ENCODE data around the gene RNF166. TPM values are rescaled to one million over a fixed set of nuclear protein-coding genes. Genes with fewer than 3 reads are reported as not detected.

Gene RNF166
- total and polyA plus RNA-seq, 2 of the 13 experiments (the other 11 are each of a cell fraction or from before 2014, with no cell fraction given): 21.4 to 23.0 TPM

DNA sequence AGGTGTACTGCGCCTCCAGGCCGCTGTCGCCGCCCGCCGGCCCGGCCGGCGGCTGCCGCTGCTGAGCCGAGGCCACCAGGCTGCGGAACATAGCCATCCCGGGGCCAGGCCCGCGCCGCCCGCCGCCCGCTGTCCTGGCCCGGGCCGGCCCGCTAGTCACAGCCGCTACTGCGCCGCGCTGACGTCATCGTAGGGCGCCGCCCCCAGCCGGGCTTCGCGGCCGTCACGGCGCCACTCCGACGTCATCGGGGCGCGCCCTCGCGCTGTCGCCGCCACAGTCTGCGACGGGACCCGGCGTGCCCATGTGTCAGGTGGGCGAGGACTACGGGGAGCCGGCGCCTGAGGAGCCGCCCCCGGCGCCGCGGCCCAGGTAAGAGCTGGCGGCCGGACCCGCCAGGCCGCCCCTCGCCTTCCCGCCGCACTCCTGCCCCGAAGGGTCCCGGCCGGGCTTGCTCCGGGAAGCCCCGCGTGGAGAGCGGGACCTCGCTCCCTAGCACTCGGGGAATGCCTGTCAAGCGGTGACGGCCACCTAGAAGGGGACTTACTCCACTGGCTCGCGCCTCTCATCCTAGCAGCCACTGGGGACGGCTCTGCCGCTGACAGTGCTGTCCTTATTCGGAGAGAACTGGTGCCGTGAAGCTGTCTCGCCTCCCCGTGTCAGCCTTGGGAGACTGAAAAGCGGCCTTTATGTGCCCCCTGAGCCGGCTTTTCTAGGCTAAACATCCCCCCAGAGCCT is at the start of gene RNF166, which contains the start of gene CTU2 (continued):
- TF ChIP-seq ADNP (CRISPR knock-in tag; IDR thresholded peaks at IDR 0.05) (no peak), ZNF446 (CRISPR knock-in tag; IDR thresholded peaks at IDR 0.05) (peak; percentile 36; the same call in 1 of the 2 replicates), EED (CRISPR knock-in tag; IDR thresholded peaks at IDR 0.05) (no peak), ASH2L (IDR thresholded peaks at IDR 0.05; ENCODE audit: insufficient read length, low read depth, low read length) (peak; percentile 84), ZNF263 (CRISPR knock-in tag; IDR thresholded peaks at IDR 0.05) (no peak), CBX2 (IDR thresholded peaks at IDR 0.05; ENCODE audit: low read depth, low read length) (no peak), CBX2 (CRISPR knock-in tag; IDR thresholded peaks at IDR 0.05; ENCODE audit: low read depth) (0 out of 2 replicates have a peak, but pooled peaks have one; percentile 40), PHB2 (IDR thresholded peaks at IDR 0.05; ENCODE audit: partially characterized antibody) (no peak), ZNF607 (CRISPR knock-in tag; IDR thresholded peaks at IDR 0.05; ENCODE audit: borderline replicate concordance) (peak; percentile 80), FOXA3 (CRISPR knock-in tag; IDR thresholded peaks at IDR 0.05) (peak; percentile 71), TARDBP (CRISPR knock-in tag; IDR thresholded peaks at IDR 0.05) (peak; percentile 89), HDAC2 (CRISPR knock-in tag; IDR thresholded peaks at IDR 0.05) (peak; percentile 90), SYNCRIP (IDR thresholded peaks at IDR 0.05; ENCODE audit: insufficient read depth, low read depth, low read length) (no peak), NR2F6 (IDR thresholded peaks at IDR 0.05) (no peak), NR2F6 (CRISPR knock-in tag; IDR thresholded peaks at IDR 0.05) (0 out of 2 replicates have a peak, but pooled peaks have one; percentile 16)
- TF ChIP-seq, protein P1, sequence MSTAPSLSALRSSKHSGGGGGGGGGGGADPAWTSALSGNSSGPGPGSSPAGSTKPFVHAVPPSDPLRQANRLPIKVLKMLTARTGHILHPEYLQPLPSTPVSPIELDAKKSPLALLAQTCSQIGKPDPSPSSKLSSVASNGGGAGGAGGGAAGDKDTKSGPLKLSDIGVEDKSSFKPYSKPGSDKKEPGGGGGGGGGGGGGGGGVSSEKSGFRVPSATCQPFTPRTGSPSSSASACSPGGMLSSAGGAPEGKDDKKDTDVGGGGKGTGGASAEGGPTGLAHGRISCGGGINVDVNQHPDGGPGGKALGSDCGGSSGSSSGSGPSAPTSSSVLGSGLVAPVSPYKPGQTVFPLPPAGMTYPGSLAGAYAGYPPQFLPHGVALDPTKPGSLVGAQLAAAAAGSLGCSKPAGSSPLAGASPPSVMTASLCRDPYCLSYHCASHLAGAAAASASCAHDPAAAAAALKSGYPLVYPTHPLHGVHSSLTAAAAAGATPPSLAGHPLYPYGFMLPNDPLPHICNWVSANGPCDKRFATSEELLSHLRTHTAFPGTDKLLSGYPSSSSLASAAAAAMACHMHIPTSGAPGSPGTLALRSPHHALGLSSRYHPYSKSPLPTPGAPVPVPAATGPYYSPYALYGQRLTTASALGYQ (CRISPR knock-in tag; IDR thresholded peaks at IDR 0.05): no peak
- TF ChIP-seq, protein P2, sequence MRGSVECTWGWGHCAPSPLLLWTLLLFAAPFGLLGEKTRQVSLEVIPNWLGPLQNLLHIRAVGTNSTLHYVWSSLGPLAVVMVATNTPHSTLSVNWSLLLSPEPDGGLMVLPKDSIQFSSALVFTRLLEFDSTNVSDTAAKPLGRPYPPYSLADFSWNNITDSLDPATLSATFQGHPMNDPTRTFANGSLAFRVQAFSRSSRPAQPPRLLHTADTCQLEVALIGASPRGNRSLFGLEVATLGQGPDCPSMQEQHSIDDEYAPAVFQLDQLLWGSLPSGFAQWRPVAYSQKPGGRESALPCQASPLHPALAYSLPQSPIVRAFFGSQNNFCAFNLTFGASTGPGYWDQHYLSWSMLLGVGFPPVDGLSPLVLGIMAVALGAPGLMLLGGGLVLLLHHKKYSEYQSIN (CRISPR knock-in tag; IDR thresholded peaks at IDR 0.05; ENCODE audit: borderline replicate concordance): no peak
- TF ChIP-seq, protein P3, sequence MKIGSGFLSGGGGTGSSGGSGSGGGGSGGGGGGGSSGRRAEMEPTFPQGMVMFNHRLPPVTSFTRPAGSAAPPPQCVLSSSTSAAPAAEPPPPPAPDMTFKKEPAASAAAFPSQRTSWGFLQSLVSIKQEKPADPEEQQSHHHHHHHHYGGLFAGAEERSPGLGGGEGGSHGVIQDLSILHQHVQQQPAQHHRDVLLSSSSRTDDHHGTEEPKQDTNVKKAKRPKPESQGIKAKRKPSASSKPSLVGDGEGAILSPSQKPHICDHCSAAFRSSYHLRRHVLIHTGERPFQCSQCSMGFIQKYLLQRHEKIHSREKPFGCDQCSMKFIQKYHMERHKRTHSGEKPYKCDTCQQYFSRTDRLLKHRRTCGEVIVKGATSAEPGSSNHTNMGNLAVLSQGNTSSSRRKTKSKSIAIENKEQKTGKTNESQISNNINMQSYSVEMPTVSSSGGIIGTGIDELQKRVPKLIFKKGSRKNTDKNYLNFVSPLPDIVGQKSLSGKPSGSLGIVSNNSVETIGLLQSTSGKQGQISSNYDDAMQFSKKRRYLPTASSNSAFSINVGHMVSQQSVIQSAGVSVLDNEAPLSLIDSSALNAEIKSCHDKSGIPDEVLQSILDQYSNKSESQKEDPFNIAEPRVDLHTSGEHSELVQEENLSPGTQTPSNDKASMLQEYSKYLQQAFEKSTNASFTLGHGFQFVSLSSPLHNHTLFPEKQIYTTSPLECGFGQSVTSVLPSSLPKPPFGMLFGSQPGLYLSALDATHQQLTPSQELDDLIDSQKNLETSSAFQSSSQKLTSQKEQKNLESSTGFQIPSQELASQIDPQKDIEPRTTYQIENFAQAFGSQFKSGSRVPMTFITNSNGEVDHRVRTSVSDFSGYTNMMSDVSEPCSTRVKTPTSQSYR (CRISPR knock-in tag; IDR thresholded peaks at IDR 0.05; ENCODE audit: borderline replicate concordance): peak; percentile 57; the same call in 1 of the 2 replicates
- TF ChIP-seq, protein P4, sequence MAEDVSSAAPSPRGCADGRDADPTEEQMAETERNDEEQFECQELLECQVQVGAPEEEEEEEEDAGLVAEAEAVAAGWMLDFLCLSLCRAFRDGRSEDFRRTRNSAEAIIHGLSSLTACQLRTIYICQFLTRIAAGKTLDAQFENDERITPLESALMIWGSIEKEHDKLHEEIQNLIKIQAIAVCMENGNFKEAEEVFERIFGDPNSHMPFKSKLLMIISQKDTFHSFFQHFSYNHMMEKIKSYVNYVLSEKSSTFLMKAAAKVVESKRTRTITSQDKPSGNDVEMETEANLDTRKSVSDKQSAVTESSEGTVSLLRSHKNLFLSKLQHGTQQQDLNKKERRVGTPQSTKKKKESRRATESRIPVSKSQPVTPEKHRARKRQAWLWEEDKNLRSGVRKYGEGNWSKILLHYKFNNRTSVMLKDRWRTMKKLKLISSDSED (CRISPR knock-in tag; IDR thresholded peaks at IDR 0.05): no peak
- TF ChIP-seq, protein P5, sequence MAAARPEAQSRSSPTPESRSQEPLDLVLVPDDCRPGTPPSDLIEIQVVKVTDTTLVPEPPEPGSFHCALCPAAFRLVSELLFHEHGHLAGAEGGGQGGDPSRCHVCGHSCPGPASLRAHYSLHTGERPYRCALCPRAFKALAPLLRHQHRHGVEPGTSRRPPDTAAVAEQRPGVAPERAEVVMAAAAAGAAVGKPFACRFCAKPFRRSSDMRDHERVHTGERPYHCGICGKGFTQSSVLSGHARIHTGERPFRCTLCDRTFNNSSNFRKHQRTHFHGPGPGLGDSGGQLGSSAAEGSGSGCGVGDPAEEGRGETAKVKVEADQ (CRISPR knock-in tag; IDR thresholded peaks at IDR 0.05; ENCODE audit: borderline replicate concordance): peak; percentile 95
- TF ChIP-seq, protein P6, sequence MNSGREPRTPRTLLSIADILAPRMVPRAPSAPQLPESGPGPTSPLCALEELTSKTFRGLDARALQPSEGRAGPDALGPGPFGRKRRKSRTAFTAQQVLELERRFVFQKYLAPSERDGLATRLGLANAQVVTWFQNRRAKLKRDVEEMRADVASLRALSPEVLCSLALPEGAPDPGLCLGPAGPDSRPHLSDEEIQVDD (CRISPR knock-in tag; IDR thresholded peaks at IDR 0.05; ENCODE audit: borderline replicate concordance): no peak
